GM18511 (cell line): ENCODE measurements around the gene THBS3.
"Not testable (repeated sequence)": the region's sequence is repeated elsewhere in the genome, so short reads cannot be mapped to it uniquely, and the experiment has no call there.

Experiments
- ATAC-seq: cut with Tn5 transposase; IDR thresholded peaks from one replicate; pipeline ENCODE4 v1.9.1; 2021; ENCODE audit warnings: mild to moderate bottlenecking, moderate library complexity; ENCODE audit not compliant: unreplicated experiment

THBS3 gene

GRCh38 chr1:155236451-155236850 is 28.8 kb upstream of the THBS3 start:
- ATAC-seq: no peak

GRCh38 chr1:155235375-155235774 is 27.7 kb upstream of the THBS3 start:
- not testable (repeated sequence) for ATAC-seq

DNA sequence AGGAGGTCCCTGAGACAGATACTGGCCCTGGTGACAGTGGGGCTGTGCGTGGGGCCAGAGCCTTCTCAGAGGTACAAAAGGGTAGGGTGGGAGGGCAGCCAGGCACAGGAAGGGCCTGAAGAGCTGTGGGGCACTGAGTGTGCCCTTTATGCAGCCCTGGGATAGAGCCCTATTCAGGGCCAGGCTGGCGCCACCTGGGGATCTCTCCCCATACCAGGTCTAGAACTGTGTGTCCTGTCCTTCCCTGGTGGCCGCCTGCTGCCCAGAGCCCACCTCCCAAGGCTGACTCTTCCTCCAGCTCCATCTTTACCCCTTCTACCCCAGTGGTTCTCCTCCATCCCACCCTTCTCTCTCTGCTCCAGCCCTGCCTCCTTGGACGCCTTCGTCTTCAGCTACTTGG is 25.8 kb upstream of the THBS3 start:
- ATAC-seq: not testable (repeated sequence)

DNA sequence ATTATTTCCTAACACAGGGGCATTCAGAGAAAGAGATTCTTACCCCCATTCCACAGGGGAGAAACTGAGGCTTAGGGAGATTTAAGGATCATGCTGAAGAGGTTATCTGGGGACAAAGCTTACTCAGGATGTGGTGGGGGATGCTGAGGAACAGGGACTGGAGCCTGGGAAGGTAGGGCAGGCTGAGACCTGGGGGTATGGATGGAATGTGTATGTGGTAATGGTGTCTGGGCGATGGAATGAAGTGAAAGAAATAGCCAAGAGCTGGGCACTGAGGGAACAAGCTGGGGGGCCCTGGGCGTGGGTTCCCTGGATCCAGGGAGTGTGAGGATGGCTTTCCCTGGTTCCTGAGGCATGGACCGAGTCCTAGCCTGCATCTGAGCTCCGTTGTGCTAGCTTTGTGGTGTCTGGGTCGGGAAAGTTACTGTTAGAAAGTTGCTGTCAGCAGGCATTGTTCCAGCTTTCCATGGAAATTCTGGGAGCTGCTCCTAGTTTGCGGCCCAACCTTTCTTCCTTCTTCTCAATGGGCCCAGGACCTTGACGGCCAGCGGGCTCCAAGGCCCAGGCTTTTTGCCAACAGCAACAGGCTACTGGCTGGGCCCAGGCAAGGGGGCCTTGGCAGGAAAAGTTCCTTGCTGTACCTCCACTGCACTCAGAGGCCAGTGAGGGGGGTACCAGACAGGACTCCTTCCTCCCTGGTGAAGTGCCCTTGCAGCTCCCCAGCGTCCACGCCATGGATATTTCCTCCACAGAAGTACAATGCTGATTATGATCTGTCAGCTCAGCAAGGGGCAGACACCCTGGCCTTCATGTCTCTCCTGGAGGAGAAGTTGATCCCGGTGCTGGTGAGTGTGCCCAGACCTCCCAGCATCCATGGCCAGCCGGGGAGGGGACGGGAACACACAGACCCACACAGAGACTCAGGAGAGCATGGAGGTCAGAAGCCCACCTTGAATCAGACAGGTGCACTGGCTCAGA is 24.6 kb upstream of the THBS3 start:
- ATAC-seq: not testable (repeated sequence)

DNA sequence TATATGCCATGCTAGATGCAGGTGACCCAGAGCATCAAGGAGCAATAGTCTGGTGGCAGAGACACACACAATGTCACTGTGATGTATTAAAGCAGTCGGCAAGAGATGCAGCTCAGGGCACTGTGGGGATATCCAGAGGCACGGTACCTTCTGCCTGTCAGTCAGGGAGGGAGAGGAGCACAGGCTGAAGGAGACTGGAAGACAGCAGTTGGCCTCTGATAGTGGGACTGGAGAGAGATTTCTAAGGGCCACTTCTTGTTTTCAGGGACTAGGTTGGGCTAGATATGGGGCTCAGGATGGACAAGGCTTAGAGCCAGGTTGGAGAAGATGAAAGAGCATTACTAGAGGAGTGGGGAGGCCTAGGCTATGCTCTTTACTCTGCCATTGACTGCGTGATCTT is 23.6 kb upstream of the THBS3 start:
- not testable (repeated sequence) for ATAC-seq

DNA sequence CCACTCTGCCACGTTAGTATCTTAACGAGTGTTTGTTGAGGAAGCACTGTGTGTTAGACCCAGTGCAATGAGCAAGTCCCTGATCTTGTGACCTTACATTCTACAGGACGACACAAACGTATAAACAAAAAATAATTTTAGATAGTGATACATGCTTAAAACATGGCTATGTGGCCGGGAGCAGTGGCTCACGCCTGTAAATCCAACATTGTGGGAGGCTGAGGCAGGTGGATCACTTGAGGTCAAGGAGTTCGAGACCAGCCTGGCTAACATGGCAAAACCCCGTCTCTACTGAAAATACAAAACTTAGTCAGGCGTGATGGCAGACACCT is 20.4 kb upstream of the THBS3 start:
- no peak for ATAC-seq

- ATAC-seq: peak; percentile 93
Measured at GRCh38 chr1:155227261-155228095, 19.8 kb upstream of the THBS3 start.

DNA sequence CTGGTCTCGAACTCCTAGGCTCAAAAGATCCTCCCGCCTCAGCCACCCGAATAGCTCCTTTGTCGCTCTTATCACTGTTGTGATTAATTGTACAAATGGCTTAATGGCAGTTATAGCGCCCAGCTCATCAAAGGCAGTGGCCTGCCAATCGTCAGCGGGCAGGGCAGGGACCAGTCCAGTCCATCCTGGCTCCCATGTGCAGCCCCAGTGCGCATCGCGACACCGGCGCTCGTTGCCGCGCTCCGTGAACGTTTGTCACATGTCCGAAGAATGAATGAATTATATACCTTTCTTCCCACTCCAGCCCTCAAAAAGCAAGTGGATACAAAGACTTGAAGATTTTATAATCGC is 19.2 kb upstream of the THBS3 start:
- no peak for ATAC-seq

DNA sequence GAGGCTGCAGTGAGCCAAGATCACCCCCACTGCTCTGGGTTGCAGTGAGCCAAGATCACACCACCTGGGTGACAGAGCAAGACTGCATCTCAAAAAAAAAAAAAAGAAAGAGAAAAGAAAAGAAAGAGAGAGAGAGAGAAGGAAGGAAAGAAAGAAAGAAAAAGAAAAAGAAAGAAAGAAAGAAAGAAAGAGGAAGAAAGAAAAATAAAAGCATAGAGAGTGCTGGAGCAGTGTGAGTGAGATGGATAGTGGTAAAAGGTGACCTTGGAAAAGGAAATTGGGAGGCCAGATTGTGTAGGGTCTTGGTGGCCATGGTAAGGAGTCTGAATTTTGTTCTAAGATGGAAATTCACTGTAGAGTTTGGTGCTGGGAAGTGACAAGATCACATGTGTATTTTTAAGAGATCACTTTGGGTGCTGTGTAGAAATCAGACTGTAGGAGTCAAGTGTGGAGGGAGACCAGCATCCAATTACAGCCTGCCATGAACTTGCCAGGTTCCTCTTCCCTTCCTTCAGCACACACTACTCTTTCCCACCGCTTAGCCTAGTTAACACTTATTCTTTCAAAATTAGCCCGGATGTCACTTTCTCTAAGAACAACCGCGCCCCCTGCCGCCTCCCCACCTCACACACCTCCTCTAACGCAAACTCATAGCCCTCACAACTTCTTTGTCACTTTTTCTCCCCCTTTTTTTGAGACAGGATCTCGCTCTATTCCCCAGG is 18.7 kb upstream of the THBS3 start:
- no peak for ATAC-seq

DNA sequence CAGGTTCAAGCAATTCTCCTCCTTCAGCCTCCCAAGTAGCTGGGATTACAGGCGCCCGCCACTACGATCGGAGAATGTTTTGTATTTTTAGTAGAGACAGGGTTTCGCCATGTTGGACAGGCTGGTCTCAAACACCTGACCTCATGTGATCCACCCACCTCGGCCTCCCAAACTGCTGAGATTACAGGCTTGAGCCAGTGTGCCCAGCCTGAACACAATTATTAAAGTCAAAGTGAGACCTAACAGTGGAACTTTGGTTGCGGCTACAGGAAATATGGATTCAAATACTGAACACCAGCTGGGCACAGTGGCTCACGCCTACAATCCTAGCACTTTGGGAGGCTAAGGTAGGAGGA is 17.7 kb upstream of the THBS3 start:
- not testable (repeated sequence) for ATAC-seq

GRCh38 chr1:155223047-155223446 is 15.3 kb upstream of the THBS3 start:
- ATAC-seq: no peak

DNA sequence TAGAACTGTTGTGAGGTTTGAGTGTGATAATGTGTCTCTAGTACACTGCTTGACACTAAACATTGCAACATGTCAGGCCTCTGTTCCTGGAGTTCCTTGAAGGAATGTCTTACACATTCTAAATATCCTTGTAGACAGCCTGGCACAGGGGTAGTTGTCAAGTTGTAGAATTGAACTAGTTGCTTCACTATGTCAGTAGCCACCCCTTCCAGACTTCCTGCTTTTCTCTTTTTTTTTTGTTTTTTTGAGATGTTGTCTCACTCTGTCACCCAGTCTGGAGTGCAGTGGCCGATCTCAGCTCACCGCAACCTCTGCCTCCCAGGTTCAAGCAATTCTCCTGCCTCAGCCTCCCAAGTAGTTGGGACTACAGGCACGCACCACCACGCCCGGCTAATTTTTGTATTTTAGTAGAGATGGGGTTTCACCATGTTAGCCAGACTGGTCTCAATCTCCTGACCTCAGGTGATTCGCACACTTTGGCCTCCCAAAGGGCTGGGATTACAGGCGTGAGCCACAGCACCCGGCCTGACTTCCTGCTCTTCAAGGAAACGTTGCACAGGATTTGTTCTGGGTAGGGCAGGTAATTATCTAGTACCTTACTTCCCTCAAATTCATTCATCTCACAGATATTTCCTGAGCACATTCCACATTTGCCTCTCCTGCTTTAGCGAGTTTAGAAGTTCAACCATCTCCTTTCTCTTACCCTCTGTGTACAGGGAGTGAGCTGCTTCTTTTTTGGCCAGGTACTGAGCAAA is 12.7 kb upstream of the THBS3 start:
- ATAC-seq: not testable (repeated sequence)

GRCh38 chr1:155219592-155220031 is 11.9 kb upstream of the THBS3 start:
- ATAC-seq: no peak

- no peak for ATAC-seq
Measured at GRCh38 chr1:155218854-155219591, 11.3 kb upstream of the THBS3 start.

DNA sequence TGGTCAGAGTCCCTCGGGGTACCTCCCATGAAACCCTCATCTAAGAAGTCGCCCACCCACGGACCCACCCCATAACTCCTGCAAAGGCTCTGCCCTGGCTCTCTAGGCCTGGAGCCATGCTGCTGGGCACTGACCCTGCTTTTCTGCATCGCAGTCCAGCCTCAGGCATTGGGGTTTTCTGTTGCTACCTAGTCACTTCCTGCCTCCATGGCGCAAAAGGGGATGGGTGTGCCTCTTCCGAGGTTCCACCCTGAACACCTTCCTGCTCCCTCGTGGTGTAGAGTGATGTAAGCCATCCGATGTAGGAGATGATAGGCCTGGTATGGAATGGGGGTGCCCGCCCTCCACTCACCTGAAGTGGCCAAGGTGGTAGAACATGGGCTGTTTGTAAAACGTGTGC is 7.0 kb upstream of the THBS3 start:
- ATAC-seq: not testable (repeated sequence)

DNA sequence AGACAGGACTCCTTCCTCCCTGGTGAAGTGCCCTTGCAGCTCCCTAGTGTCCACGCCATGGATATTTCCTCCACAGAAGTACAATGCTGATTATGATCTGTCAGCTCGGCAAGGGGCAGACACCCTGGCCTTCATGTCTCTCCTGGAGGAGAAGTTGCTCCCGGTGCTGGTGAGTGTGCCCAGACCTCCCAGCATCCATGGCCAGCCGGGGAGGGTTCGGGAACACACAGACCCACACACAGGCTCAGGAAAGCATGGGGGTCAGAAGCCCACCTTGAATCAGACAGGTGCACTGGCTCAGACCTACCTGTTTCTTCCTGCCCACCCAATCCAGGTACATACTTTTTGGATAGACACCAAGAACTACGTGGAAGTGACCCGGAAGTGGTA is 4.3 kb upstream of the THBS3 start:
- not testable (repeated sequence) for ATAC-seq

DNA sequence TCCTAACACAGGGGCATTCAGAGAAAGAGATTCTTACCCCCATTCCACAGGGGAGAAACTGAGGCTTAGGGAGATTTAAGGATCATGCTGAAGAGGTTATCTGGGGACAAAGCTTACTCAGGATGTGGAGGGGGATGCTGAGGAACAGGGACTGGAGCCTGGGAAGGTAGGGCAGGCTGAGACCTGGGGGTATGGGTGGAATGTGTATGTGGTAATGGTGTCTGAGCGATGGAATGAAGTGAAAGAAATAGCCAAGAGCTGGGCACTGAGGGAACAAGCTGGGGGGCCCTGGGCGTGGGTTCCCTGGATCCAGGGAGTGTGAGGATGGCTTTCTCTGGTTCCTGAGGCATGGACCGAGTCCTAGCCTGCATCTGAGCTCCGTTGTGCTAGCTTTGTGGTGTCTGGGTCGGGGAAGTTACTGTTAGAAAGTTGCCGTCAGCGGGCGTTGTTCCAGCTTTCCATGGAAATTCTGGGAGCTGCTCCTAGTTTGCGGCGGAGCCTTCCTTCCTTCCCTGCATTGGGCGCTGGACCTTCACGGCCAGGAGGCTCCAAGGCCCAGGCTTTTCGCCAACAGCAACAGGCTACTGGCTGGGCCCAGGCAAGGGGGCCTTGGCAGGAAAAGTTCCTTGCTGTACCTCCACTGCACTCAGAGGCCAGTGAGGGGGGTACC is 3.8 kb upstream of the THBS3 start:
- ATAC-seq: not testable (repeated sequence)

- ATAC-seq: no peak
Measured at GRCh38 chr1:155210314-155211104, 2.8 kb upstream of the THBS3 start.

DNA sequence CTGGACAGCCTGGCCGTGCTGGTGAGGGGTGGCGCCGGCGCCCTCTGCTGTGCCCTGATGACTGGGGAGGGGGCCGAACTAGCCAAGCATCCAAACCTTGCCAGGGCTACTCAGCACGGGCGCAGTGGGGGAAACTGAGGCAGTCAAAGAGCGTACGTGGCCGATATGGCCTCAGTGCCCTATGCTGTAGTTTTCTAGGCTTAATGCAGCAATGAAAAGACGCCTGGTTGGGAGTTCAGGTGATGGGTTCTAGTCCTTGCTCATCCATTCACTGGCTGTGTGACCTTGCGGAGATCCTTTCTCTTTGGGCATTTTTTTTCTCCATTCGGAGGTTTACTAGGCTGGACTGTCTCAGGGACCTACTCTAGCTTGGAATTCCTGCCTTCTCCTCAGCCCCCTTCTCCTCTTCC is 1.6 kb upstream of the THBS3 start:
- ATAC-seq: no peak
